ENCODE measurements around the gene TRIM14.

DNA sequence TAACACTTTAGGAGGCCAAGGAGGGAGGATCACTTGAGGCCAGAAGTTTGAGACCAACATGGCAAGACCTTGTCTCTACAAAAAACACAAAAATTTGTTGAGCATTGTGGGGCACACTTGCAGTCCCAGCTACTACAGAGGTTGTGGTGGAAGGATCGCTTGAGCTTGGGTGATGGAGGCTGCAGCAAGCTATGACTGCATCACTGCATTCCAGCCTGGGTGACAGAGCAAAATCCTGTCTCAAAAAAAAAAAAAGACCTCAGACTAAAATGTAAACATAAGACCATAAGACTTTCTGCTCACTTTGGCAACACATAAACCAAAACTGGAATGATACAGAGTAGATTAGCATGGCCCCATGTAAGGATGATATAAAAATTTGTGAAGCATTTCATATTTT, 87.1 kb downstream of the TRIM14 start:
- no peak for TF ChIP-seq POLR2A (IDR thresholded peaks at IDR 0.05)
- TF ChIP-seq, protein P1, sequence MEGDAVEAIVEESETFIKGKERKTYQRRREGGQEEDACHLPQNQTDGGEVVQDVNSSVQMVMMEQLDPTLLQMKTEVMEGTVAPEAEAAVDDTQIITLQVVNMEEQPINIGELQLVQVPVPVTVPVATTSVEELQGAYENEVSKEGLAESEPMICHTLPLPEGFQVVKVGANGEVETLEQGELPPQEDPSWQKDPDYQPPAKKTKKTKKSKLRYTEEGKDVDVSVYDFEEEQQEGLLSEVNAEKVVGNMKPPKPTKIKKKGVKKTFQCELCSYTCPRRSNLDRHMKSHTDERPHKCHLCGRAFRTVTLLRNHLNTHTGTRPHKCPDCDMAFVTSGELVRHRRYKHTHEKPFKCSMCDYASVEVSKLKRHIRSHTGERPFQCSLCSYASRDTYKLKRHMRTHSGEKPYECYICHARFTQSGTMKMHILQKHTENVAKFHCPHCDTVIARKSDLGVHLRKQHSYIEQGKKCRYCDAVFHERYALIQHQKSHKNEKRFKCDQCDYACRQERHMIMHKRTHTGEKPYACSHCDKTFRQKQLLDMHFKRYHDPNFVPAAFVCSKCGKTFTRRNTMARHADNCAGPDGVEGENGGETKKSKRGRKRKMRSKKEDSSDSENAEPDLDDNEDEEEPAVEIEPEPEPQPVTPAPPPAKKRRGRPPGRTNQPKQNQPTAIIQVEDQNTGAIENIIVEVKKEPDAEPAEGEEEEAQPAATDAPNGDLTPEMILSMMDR (IDR thresholded peaks at IDR 0.05), result no peak
- no peak for TF ChIP-seq POLR2AphosphoS5 (IDR thresholded peaks at IDR 0.05)
- no peak for TF ChIP-seq EP300 (IDR thresholded peaks at IDR 0.05)
